EH (cell line): ENCODE measurements around the gene LRRC8B.
"Not testable (repeated sequence)": the region's sequence is repeated elsewhere in the genome, so short reads cannot be mapped to it uniquely, and the experiment has no call there.

ENCODE experiments used
- DNase-seq: peaks from one replicate; pipeline ENCODE4 v3.0.0-alpha.2; 2015; ENCODE audit warnings: low read depth

Gene LRRC8B

GRCh38 chr1:89608984-89609725, 84.5 kb downstream of the LRRC8B start:
- DNase-seq = no peak

GRCh38 chr1:89609781-89610456, 85.3 kb downstream of the LRRC8B start:
- no peak for DNase-seq

GRCh38 chr1:89610457-89611011, 85.9 kb downstream of the LRRC8B start:
- DNase-seq = no peak

- DNase-seq = no peak
Measured at GRCh38 chr1:89611721-89612120, 87.1 kb downstream of the LRRC8B start.

- DNase-seq = no peak
Measured at GRCh38 chr1:89613928-89614327, 89.3 kb downstream of the LRRC8B start.

GRCh38 chr1:89615676-89616598, 91.3 kb downstream of the LRRC8B start:
- DNase-seq = peak; percentile 31

- DNase-seq = no peak
Measured at GRCh38 chr1:89616844-89617627, 92.4 kb downstream of the LRRC8B start.

GRCh38 chr1:89620664-89621063, 96.0 kb downstream of the LRRC8B start:
- no peak for DNase-seq

GRCh38 chr1:89622895-89623294, 98.3 kb downstream of the LRRC8B start:
- no peak for DNase-seq

GRCh38 chr1:89624314-89624713, 99.7 kb downstream of the LRRC8B start:
- no peak for DNase-seq

- no peak for DNase-seq
Measured at GRCh38 chr1:89624715-89625323, 100.2 kb downstream of the LRRC8B start.

- DNase-seq = no peak
Measured at GRCh38 chr1:89627596-89627962, 103.0 kb downstream of the LRRC8B start.

- DNase-seq = no peak
Measured at GRCh38 chr1:89629146-89629545, 104.5 kb downstream of the LRRC8B start.

GRCh38 chr1:89629600-89629999, 105.0 kb downstream of the LRRC8B start:
- not testable (repeated sequence) for DNase-seq

GRCh38 chr1:89630048-89630447, 105.4 kb downstream of the LRRC8B start:
- DNase-seq = no peak

- DNase-seq = no peak
Measured at GRCh38 chr1:89631816-89632656, 107.4 kb downstream of the LRRC8B start.

GRCh38 chr1:89632657-89633247, 108.1 kb downstream of the LRRC8B start, which contains the start of gene LRRC8C:
LRRC8C (plus strand) TSS chr1:89633120; CDS start chr1:89686474, 53,354 bp downstream.
- peak; percentile 82 for DNase-seq

- peak; percentile 65 for DNase-seq
Measured at GRCh38 chr1:89633248-89633799, 108.7 kb downstream of the LRRC8B start.
